LNCAP (cell line): ENCODE measurements around the gene TMEM263.

Experiments used
- CTCF ChIP-seq: fragments of 450-650 bp; IDR thresholded peaks from 2 replicates; pipeline ENCODE4 v1.5.1; 2017; ENCODE audit warnings: mild to moderate bottlenecking

TMEM263 gene

GRCh38 chr12:106934277-106934676 is 21.4 kb upstream of the TMEM263 start:
- no peak for TF ChIP-seq CTCF

DNA sequence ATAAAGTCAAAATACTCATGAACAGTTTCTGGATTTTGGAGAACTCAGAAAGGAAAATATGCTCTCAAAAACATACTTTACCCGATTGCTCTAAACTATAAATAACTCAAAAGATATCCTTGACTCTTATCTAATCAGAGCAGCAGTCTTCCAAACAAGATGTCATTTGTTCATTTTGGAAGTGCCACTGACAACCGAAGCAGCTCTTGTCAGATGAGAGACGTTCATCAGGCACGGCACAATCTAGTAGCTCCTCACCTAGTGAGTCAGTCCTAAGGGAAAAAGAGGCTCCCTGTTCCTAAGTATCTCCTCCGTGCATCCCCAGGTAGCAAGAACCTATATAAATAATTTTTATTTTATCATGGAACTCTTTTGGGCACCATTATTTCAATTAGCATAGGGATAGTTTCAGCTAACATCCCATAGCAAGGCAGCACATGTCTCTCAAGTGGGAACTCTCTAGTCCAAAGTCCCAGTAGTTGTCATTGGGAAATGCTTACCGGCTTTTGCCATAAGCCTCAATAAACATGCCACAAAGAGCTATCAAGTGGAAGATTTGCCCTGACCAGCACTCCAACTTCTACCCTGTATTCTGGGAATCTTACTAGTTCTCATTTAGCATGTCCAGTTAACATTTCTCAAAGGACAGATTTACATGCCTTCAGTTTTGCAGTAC is 14.1 kb upstream of the TMEM263 start:
- TF ChIP-seq CTCF, result no peak

DNA sequence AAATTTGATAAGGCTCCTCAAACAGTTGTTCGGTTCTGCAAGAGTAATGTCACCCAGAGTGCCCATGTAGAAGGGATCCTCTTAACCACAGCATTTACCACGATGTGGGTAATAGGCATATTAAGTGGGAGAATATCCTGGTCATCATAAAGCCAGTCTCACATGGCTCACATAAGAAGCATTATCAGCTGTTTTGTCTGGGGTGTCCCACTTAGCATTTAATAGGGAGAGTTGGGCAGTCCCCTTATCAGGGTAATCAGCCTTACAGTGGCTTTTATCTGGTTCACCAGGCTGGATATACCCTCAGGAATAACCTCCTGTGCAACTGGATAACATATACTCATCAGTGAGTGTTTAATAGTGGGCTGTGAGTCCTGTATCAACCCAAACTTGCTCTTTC is 12.9 kb upstream of the TMEM263 start:
- no peak for TF ChIP-seq CTCF

DNA sequence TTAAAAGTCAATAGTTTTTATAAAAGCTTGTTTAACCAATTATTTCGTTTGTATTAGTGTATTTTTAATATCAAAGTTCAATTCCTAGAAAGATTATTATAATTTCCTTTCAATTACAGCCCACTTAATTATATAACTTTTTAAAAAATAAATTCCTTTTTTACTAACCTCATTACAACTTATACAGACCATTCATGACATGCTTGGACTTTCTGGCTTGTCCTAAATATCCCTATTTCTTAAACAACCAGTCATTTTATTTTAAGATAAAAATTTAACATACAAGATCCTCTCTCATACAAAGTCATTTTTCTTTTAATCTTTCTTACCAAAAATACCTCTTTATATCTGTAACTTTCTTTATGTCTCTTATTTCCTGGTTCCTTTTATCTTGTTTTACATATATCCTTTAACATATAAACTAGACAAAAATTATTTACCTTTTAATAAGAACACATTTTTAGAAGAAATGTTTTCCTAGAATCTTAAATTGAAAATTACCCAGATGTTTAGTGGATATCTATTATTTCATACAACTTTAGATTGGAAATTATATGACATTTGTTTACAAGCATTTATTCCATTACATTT is 10.4 kb upstream of the TMEM263 start:
- no peak for TF ChIP-seq CTCF

DNA sequence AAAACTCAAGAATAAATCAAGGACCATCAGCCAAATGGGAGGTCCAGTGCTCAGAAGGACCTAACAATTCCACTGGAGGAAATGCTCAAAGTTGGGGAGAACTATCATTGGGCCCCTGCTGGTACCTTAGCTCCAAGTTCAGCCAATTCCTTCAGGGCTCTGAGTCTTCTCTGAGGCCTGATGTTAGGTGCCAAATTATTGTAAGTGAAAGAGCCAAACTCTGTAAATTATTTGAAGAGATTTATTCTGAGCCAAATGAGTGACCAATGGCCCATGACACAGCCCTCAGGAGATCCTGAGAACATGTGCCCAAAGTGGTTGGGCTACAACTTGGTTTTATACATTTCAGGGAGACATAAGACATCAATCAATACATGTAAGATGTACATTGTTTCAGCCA is 8.2 kb upstream of the TMEM263 start:
- no peak for TF ChIP-seq CTCF

- no peak for TF ChIP-seq CTCF
These were observed 5.1 kb upstream of the TMEM263 start for GRCh38 chr12:106950591-106950990.

- TF ChIP-seq CTCF, result no peak
These were observed 2.1 kb upstream of the TMEM263 start for GRCh38 chr12:106953352-106954250.
